ENCODE results near the gene CALCB.
"Not testable (repeated sequence)": the region's sequence is repeated elsewhere in the genome, so short reads cannot be mapped to it uniquely, and the experiment has no call there.

Gene CALCB, protein sequence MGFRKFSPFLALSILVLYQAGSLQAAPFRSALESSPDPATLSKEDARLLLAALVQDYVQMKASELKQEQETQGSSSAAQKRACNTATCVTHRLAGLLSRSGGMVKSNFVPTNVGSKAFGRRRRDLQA
- 0 to 1.4 reads per million in 2 donors for total RNA-seq

- DNase-seq = no peak
Observed at GRCh38 chr11:15073361-15074205, at the start of gene CALCB. CALCB (plus strand) TSS chr11:15073593; CDS start chr11:15074719, 1,126 bp downstream.

DNA sequence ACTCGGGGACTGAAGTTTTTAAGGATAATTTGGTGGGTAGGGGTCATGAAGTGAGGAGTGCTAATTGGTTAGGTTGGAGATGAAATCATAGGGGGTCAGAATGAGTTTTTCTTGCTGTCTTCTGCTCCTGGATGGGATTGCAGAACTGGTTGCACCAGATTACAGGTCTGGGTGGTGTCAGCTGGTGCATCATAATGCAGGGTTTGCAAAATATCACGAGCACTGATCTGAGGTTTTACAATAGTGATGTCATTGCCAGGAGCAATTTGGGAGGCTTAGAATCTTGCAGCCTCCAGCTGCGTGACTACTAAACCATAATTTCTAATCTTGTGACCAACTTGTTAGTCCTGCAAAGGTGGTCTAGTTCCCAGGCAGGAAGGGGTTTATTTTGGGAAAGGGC, 46.4 kb upstream of the CALCB start:
- no peak for DNase-seq

DNA sequence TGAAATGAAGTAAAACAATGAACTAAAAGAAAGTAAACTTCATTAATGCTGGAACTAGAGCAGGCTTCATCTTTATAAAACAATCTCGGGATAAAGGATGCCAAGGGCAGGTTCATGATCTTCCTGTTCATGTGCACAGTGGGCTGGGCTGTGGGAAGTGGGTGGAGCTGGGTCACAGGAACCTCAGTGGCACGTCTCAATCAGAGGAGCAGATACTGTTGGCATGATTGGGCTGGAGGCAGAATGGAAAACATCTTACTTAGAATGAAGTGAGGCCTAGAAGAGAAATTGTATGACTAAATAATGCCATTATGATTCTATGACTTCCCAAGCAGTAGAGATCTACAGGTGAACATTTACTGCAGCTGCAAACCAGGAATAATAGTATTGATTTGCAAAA, 45.4 kb upstream of the CALCB start:
- no peak for DNase-seq

DNA sequence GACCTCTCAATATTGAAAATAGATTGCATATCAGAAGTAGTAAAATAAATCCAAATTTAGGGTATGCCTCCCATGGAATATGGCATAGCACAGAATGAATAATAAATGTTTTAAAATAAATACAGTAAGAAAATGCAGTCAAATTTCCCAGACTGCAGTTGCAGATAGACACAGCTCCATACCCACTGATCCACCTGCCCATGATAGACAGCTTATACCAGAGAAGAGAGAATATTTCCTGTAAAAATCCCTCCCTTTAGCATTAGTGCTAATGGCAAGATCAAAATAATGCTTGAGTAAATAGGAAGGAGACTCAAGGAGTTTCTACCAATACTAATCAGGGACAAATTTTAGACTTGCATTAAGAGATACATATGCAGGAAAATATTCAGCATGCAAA, 45.0 kb upstream of the CALCB start:
- no peak for DNase-seq

- DNase-seq = not testable (repeated sequence)
Observed at GRCh38 chr11:15031945-15032344, 41.4 kb upstream of the CALCB start.

GRCh38 chr11:15034687-15035267, 38.6 kb upstream of the CALCB start:
- DNase-seq = no peak

GRCh38 chr11:15035283-15035682, 38.1 kb upstream of the CALCB start:
- no peak for DNase-seq

DNA sequence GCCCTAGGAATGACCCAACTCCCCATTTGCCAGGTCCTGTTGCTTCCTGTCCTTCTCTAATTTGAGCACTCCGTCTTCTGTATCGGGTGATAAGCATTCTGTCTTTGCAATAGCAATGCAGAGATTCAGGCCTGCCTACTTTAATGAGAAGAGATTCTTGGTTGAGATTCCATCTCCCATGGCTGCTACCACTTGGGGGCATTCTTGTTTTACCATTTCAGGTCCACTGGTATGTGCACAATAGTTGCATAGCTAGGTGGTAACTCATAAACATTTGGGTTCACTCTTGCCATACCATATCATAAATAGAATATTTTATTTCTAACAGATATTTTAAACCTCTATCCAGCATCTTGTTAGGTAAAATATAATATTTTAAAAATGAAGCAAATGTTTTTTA, 34.4 kb upstream of the CALCB start:
- no peak for DNase-seq

DNA sequence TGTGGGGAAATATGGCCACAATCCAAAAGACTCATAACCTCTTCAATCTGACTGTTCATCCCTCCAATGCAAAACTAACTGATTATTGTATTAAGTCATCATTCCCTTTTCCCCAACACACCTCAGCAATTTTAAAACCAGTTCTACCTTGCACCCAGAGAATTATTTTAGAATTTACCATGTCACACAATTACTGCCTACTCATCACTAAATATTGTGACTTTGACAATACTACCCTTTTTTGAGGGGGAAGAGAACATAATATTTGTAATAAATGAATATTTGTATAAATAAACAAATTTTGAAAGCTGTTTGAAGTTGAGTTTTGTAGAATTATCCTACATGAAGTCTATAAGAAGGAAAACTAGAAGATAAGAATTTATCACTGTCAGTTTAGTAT, 28.2 kb upstream of the CALCB start:
- no peak for DNase-seq

GRCh38 chr11:15045891-15046290, 27.5 kb upstream of the CALCB start:
- DNase-seq = no peak

- DNase-seq = not testable (repeated sequence)
Observed at GRCh38 chr11:15046673-15047072, 26.7 kb upstream of the CALCB start.

GRCh38 chr11:15048616-15049015, 24.8 kb upstream of the CALCB start:
- DNase-seq = no peak

- no peak for DNase-seq
Observed at GRCh38 chr11:15053191-15053685, 20.2 kb upstream of the CALCB start.

DNA sequence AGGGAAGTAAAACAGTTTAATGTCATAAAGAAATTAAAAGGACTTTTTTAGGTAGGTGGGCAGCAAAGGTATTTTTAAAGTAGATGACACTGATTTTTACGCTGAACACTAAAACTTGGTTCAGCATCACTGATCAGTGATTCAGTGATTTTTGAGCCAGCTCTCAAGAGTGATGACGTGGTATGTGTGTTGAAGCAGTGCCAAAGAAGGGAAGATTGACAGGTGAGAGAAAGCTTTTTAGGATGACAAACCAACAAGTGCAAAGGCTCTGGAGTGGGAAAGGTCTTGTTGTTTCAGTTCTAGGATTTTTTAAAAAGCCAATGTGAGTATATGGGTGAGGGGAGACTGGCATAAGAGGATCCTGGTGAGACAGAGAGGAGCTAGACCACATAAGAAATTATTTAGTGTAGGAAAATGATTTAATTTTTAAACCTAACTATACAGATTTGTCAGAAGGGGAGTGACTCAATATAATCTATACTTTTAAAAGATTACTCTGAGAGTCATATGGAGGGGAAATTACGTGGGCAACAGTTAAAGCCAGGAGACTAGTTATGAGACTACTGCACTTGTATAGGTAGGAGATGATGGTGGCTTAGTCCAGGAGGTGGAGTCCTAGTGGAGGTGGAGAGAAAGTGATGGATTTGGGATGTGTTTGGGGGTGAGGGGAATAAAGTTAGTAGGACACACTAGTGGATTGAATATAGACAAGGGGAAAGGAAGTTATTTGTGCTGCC, 17.6 kb upstream of the CALCB start:
- DNase-seq = no peak

- DNase-seq = no peak
Observed at GRCh38 chr11:15057329-15057728, 16.1 kb upstream of the CALCB start.

DNA sequence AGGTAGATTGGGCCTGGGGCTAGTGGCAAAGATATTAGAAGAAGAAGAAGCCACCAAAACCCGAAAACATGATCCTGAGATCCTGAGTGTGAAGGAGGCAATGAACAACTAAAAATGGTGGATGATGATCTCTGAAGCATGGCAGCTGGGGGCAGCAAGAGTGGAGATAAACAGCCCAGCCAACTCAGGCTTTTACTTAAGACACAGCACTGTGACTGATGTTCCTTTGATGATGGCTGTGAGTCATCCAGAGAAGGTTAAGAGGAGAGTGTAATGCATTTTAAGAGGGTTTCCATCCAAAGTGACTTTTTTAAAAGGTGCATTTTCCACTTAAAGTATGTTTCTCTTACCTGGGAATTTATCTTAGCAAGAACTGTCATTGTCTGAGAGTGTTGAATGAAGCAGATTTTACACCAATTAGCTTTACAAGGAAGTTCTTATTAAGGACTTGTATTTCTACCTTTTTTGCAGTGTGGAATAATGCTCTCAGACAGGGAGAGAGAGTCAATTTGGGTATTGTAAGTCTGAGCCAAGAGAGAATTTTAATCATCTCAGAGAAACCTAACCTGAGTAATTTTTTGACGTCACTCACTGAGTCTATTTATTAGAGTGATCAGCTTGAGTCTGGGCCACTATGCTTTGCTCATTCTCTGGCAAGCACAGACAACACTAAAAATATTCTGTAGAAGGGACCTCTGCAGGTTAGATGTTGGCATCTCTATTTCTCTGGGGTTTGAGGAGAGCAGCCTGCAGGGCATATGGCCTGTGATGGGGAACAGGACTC, 14.1 kb upstream of the CALCB start:
- no peak for DNase-seq

- DNase-seq = no peak
Observed at GRCh38 chr11:15062599-15062998, 10.8 kb upstream of the CALCB start.

DNA sequence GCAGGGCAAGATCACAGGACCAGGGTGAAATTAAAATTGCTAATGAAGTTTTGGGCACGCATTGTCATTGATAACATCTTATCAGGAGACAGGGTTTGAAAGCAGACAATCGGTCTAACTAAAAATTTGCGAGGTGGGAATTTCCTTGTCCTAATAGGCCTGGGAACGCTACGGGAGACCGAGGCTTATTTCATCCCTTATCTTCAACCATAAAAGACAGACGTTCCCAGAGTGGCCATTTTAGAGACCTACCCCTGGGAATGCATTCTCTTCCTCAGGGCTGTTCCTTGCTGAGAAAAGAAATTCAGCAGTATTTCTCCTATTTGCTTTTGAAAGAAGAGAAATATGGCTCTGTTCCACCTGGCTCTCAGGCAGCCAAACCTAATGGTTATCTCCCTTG, 3.6 kb upstream of the CALCB start:
- DNase-seq = not testable (repeated sequence)

- no peak for DNase-seq
Observed at GRCh38 chr11:15071556-15072255, 1.7 kb upstream of the CALCB start.

GRCh38 chr11:15072551-15073143, 746 bp upstream of the CALCB start:
- no peak for DNase-seq
